HG02678 (cell line): ENCODE results near the gene CEP95.
"Not testable (repeated sequence)": the region's sequence is repeated elsewhere in the genome, so short reads cannot be mapped to it uniquely, and the experiment has no call there.

Source experiments
- ATAC-seq: cut with Tn5 transposase; IDR thresholded peaks from one replicate; pipeline ENCODE4 v1.9.1; 2021; ENCODE audit warnings: mild to moderate bottlenecking, moderate library complexity; ENCODE audit not compliant: unreplicated experiment

Gene CEP95

DNA sequence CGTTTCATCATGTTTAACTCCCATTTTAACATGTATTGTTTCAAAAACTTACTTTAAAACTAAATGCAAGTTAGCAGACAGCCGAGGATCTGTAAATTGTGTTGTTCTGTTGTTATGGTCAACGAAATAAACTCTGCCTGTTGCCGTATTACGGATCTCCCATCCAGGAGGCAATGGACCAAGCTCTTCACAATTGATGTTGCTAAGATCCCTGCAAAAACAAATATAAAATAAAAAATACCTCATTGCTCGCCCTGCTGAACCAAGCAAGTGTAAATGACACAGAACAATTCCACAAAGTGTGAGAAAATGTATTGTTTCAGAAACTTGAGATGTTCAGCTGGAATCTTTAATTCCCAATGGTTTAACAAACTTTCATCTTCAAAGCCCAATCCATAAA, 65.0 kb downstream of the CEP95 start:
- ATAC-seq: no peak

DNA sequence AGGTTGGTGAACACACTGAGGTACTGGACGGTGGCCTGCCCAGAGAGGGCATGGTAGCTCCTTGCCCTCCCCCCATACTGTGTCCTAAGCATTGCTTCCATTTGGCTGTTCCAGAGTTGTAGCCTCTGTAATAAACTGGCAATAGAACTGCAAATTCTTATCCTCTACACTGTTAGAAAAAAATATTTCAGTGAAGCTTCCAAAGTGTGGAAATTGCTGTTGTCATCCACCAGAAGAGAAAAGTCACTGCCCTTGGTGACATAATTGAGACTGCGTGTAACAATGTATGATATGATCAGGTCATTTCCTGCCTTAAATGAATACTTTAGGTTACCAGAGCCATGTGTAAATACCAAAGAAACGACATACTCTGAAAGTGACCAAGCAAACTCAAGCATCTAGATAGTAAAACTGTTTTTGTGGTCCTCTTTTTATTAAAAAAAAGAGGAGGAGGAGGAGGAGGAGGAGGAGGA, 65.9 kb downstream of the CEP95 start:
- ATAC-seq: no peak

DNA sequence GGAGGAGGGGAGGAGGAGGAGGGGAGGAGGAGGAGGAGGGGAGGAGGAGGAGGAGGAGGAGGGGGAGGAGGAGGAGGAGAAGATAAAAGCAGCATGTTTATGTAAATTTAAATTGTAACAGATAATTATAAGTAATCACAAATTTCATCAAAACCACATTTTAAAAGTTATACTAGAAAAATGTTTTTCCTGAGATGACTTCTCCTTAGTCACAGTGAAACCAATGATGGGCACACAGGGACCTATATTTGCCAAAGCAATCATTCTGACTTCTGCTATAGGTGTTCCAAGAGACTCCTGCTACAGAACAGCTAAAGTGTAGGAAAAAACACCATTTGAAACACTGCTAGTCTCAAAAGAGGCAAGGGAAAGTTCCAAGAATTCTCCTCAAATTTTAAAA, 66.4 kb downstream of the CEP95 start:
- no peak for ATAC-seq

DNA sequence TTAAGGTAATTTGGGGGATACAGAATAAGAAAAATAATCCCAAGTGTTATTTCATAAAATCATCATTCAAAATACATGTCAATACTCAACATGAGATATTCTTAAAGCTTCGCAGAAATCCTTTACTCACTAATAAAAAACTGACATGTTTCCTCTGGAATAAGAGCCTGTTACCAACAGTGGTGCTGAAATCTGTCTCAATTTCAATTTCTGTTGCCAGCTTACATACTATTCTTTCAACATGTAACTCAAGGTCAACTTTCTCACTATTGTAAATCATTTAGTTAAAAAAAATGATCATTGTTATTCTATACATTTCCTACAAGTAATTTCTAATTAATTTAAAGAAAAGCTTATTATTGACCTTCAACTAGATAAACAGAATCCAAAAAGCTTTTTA, 67.9 kb downstream of the CEP95 start:
- ATAC-seq: no peak

DNA sequence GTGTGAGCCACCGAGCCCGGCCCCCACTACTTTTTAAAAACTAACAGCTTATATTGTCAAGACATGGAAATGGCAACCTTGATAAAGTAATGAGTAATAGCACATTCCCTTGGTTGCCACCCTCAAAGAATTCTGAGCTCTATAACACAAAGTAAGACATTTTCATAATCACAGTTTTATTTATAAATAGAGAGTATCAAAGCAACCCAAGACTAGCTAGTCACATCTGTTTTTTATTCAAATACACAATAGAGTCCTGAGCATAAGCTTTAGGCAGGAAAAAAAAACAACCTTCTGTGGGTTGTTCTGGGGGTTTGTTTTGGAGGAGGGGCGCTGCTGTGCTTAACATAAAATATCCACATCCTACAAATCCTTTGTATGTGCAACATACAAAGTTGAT, 68.7 kb downstream of the CEP95 start:
- no peak for ATAC-seq

DNA sequence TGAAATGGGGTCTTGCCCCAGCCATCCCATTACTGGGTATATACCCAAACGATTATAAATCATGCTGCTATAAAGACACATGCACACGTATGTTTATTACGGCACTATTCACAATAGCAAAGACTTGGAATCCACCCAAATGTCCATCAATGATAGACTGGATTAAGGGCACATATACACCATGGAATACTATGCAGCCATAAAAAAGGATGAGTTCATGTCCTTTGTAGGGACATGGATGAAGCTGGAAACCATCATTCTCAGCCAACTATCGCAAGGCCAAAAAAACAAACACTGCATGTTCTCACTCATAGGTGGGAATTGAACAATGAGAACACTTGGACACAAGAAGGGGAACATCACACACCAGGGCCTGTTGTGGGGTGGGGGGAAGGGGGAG, 70.2 kb downstream of the CEP95 start:
- not testable (repeated sequence) for ATAC-seq

DNA sequence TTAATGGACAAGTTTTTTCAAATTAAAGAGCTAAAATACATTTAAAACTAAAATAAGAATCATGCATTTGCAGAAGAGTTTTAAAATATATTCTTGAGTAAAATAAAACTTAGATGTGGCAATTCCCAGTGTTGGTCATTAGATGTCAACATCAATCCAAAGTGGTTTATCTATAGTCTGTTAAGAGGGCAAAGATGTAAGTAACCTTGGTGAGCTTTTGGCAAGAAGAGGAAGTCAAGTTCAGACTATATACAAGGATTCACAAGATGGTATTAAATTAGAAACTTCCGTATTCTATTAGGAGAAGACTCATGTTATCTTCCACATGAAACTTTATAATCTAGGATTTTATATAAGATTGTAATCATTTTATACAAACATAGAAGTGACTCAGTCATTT, 73.1 kb downstream of the CEP95 start:
- no peak for ATAC-seq

DNA sequence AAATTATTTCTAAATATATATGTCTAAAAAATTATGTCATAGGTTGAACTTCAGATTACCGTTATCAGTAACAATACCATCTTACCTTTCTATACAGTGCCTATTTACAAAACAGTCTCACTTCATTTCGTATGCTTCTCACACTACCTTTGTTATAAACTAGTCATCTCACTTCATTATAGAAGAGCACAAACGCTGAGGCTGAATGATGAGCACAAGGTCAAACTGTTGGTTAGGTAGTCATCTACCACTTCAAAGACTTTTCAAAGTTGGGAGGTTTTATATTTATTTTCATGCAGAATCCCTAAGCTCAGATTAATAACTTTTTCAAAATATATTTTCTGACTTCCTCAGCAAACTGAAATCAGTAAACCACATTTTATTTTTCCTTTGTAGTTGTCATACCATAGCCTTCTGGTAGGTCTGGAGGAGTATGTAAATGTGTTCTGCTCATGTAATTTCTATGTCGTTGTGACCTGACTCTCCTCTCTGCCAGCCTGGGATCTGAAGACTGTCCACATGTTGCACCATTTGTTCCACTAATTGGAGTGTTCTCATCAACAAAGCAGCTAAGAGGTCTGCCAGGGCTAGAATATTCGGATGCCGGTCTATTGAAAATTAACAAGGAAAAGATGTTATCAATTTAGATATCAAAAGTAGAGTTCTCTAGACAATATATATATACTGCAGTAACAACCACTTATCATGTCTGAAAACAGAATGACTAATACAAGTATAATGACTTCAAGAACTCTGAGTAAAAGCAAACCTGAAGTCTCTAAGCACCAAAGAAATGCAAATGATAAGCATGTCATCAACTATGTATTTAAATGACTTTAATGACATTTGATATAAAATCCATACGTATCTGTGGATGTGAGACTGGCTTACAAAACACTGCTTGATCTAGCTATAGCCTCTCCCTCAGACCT, 73.9 kb downstream of the CEP95 start:
- no peak for ATAC-seq

DNA sequence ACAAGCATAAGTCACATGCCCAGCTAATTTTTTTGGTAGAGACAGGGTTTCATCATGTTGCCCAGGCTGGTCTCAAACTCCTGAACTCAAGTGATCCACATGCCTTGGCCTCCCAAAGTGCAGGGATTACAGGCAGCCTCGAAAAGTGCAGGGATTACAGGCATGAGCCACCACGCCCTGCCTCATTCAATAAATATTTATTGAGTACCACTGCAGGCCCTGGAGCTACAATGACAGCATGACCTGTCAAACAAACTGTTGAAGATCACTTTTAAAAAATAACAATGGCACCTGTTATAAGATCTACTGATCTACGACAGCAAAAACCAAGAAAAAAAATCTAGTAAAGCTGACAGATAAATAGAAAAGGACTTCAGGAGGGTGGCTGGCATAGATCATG, 76.3 kb downstream of the CEP95 start:
- no peak for ATAC-seq

DNA sequence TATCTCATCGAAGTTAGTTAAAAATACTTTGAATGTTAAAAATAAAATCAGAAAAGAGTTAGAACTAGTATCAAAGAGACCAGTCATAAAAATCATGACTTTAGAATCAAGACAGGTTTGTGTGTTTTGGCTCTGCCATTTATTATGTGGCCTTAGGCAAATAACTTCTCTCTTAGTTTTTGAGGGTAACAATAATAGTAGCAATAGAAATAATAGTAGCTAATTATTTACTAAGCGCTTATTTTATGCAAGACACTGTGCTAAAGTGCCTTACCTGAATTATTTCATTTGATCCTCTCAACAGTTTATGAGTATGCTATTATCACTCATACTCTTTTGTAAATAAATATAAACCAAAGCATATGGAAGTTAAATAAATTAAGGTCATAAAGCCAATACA, 78.4 kb downstream of the CEP95 start:
- no peak for ATAC-seq
